ENCODE results near the gene STX18. TPM values are rescaled to one million over a fixed set of nuclear protein-coding genes. Genes with fewer than 3 reads are reported as not detected.
A peak's percentile ranks its signal among the peaks of the same experiment; 100 is the strongest.

The STX18 gene
- polyA plus RNA-seq, 1 donor from 2014 or later = 28.3 TPM

DNA sequence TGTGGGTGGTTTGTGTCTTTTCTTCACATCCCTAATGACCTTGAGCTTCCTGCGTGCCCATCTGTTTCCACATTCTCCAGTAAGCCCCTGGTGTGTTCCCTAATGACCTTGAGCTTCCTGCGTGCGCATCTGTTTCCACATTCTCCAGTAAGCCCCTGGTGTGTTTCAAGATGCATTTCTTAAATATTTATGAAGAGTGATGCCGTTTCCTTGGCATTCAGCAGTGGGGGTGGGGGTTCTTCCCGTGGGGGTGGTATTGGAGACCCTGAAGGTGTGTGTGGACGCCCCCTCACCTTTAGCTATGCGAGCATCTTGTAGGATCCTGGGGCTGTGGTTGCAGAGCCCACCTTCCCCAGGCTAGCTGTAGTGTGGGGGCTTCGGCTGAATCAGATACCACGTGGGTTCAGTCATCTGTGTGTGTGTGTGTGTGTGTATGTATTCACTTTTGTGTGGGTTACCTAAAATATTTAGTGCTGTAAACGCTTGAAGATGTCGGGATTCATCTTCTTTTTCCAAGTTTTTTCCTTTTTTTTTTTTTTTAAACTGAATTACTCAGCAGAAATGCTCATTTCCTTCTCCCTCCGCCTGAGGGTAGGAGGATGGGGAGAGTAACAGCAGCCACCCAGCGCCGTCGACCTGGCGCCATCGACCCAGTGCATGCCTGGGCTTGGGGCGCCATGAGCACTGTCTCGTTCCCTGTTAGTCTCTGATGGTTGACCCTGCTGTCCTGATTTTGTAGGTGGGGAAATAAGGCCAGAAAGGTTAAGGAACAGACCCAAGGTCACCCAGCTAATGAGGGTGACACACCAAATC, 145.0 kb downstream of the STX18 start:
- Mint-ChIP-seq H3K36me3 (no peaks in the 10 kb centered on the region), H3K9me3 (peaks cover 2 to 10% (median 8%) of the 10 kb centered on the region in 3 donors), H3K27me3 (peaks cover 19% of the 10 kb centered on the region), H3K4me3 (peak overlapping the region in 3 of 4 donors; percentile 12 to 68 (median 47)), H3K27ac (no peak overlapping the region), H3K4me1 (peaks cover 0 to 5% (median 3%) of the 10 kb centered on the region in 3 donors)

- H3K4me3 Mint-ChIP-seq = peak overlapping the region in 3 of 4 donors; percentile 54 to 85 (median 68)
- peaks cover 22% of the 10 kb centered on the region for H3K27me3 Mint-ChIP-seq
- H3K27ac Mint-ChIP-seq = no peak overlapping the region
- H3K9me3 Mint-ChIP-seq = peaks cover 2 to 10% (median 8%) of the 10 kb centered on the region in 3 donors
- peaks cover 0 to 5% (median 3%) of the 10 kb centered on the region in 3 donors for H3K4me1 Mint-ChIP-seq
- no peaks in the 10 kb centered on the region for H3K36me3 Mint-ChIP-seq
These were observed 145.8 kb downstream of the STX18 start for GRCh38 chr4:4395849-4396627.

DNA sequence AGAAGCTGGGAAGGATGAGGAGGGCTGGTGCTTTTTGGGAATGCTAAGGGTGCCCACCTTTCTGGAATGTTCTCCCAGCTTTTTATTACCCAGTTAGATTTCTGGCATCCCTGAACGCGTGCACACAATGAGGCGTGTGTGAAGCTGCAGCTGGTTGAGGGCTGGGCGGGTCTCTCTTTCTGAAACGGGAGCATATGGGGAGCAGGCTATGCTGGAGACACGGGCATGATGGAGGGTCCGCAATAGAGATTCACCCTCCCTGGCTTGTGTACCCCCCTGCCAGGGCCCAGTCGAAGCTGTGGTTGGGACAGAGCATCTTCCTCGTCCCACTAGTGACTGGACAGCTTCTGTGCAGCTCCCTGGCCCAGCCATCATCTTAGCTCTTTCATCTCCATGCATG, 146.5 kb downstream of the STX18 start:
- Mint-ChIP-seq H3K27ac (no peak overlapping the region), H3K27me3 (peaks cover 24% of the 10 kb centered on the region), H3K9me3 (peaks cover 2 to 10% (median 5%) of the 10 kb centered on the region in 3 donors), H3K36me3 (no peaks in the 10 kb centered on the region), H3K4me1 (peaks cover 0 to 5% (median 3%) of the 10 kb centered on the region in 3 donors), H3K4me3 (no peak overlapping the region)

- no peaks in the 10 kb centered on the region for H3K36me3 Mint-ChIP-seq
- peak overlapping the region in 1 of 4 donors; percentile 53 for H3K4me3 Mint-ChIP-seq
- H3K27me3 Mint-ChIP-seq = peaks cover 20% of the 10 kb centered on the region
- H3K27ac Mint-ChIP-seq = no peak overlapping the region
- H3K9me3 Mint-ChIP-seq = peaks cover 0 to 10% (median 0%) of the 10 kb centered on the region in 3 donors
- H3K4me1 Mint-ChIP-seq = peaks cover 0 to 5% (median 3%) of the 10 kb centered on the region in 3 donors
These were observed 147.2 kb downstream of the STX18 start for GRCh38 chr4:4394644-4395043.

DNA sequence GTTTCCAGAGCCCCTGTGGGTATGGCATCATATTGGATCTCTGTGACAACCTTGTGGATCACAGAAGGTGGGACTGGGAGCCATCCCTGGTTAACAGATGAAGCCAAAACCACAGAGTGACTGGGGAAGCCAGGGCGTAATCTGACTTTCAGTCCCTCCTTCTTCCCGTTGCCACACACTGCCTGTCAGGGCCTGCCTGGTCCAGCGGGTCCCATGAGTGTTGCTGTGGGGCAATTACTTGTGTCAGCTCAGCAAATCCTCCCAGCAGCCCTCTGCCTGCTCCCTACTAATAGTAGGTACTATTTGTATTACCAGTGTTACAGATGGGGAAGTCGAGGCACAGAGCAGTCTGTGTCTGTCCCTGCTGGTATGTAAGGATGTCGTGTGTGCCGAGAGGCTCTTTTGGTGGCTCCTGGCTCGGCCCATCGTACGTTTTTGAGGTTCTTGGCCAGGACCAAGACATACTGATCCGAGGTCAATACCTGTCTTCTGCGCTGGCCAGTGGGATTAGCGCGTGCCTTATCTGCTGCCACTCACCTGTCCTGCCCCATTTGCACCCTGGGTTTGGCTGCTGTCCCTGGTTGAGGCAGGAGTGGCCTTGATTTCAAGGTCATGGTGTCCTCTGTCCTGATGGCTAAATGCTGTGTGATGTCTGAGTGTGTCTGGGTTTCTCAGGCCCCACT, 149.2 kb downstream of the STX18 start:
- no peak overlapping the region for H3K27ac Mint-ChIP-seq
- H3K4me3 Mint-ChIP-seq = no peak overlapping the region
- H3K4me1 Mint-ChIP-seq = peaks cover 7 to 10% (median 8%) of the 10 kb centered on the region in 3 donors
- H3K36me3 Mint-ChIP-seq = no peaks in the 10 kb centered on the region
- peaks cover 33% of the 10 kb centered on the region for H3K27me3 Mint-ChIP-seq
- peaks cover 0 to 1% (median 0%) of the 10 kb centered on the region in 3 donors for H3K9me3 Mint-ChIP-seq

DNA sequence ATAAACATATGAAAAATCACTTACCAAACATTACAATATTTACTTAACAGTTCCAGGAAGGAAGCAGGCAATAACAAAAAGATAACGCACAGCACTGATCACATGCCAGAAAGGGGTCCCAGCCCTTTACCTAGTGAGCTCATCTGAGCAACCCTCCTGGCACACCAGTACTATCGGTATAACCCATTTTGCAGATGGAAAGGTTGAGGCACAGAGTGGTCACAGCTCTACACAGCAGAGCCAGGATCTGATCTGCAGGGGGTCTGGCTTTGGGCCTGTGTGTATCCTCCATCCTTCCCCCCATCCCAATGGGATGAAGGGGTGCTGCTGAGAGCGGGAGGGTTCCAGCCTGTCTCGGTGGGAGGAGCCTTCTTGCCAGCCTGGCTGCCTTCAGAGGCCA, 150.0 kb downstream of the STX18 start:
- Mint-ChIP-seq H3K4me1 (peaks cover 7 to 10% (median 8%) of the 10 kb centered on the region in 3 donors), H3K27me3 (peaks cover 34% of the 10 kb centered on the region), H3K9me3 (peaks cover 0 to 1% (median 0%) of the 10 kb centered on the region in 3 donors), H3K36me3 (no peaks in the 10 kb centered on the region), H3K4me3 (no peak overlapping the region), H3K27ac (no peak overlapping the region)

GRCh38 chr4:4390515-4391240, 151.2 kb downstream of the STX18 start:
- H3K27ac Mint-ChIP-seq = no peak overlapping the region
- peaks cover 39% of the 10 kb centered on the region for H3K27me3 Mint-ChIP-seq
- H3K4me1 Mint-ChIP-seq = peaks cover 6 to 10% (median 7%) of the 10 kb centered on the region in 3 donors
- no peaks in the 10 kb centered on the region for H3K36me3 Mint-ChIP-seq
- no peaks in the 10 kb centered on the region for H3K9me3 Mint-ChIP-seq
- H3K4me3 Mint-ChIP-seq = peak overlapping the region in 1 of 4 donors; percentile 10

DNA sequence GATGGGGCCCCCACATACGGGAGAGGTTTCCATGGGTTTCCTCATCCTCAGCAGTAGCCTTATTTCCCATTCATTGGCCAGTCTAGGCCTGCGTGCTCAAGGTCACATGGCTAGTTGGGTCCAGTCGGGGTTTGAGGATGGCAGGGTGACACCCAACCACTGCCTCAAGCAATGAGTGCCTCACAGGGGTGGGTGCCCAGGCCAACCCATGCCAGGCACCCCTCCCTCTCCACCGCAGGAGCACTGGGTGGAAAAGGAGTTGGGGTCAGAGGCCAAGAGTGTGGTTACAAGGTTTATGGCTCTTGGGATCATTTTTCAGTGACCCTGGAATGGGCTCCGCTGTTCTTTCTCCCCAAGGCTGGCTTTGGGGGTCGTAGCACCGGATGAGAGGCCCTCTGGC, 151.8 kb downstream of the STX18 start:
- no peaks in the 10 kb centered on the region for H3K36me3 Mint-ChIP-seq
- no peak overlapping the region for H3K4me3 Mint-ChIP-seq
- no peaks in the 10 kb centered on the region for H3K9me3 Mint-ChIP-seq
- H3K27ac Mint-ChIP-seq = no peak overlapping the region
- H3K27me3 Mint-ChIP-seq = peaks cover 44% of the 10 kb centered on the region
- peaks cover 5 to 8% (median 7%) of the 10 kb centered on the region in 3 donors for H3K4me1 Mint-ChIP-seq

DNA sequence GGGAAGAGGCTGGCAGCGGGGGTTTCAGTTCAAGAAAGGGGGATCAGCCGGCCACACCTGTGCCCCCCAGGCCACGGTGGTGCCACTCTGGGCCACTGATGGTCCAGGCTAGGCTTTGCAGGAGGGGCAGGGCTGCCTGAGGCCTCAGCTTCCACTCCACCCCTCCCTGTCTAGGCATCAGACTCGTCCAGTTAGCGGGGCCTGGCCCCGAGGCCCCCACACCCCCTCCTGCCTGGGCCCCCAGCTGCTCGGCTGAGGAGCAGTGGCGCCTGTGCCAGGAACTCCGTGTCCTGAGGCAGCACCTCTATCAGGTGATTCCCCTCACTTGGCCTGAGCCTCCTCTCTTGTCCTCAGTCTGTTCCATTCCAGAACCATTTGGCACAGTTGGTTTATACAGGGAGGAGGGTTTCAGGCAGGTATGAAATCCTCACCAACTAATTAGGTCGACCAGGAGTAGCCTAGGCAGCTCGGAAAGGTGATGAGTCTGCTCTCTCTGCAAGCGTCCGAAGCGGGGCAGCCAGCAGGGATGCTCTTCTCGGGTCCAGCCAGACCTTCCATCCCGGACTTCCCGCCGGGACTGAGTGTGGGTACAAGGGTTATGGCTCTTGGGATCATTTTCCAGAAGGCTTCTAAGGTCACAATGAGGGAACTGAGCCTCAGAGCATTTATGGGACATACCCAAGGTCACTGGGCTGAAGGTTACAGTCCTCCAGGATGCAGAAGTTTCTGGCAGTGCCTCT, 152.8 kb downstream of the STX18 start:
- H3K27ac Mint-ChIP-seq = no peak overlapping the region
- peaks cover 5 to 9% (median 8%) of the 10 kb centered on the region in 3 donors for H3K4me1 Mint-ChIP-seq
- H3K36me3 Mint-ChIP-seq = no peaks in the 10 kb centered on the region
- H3K27me3 Mint-ChIP-seq = peaks cover 53% of the 10 kb centered on the region
- H3K9me3 Mint-ChIP-seq = no peaks in the 10 kb centered on the region
- no peak overlapping the region for H3K4me3 Mint-ChIP-seq

GRCh38 chr4:4388311-4388790, 153.5 kb downstream of the STX18 start:
- no peaks in the 10 kb centered on the region for H3K36me3 Mint-ChIP-seq
- peak overlapping the region in 1 of 3 donors; percentile 16 for H3K27ac Mint-ChIP-seq
- H3K4me3 Mint-ChIP-seq = peak overlapping the region; percentile 62 to 85 (median 76)
- H3K9me3 Mint-ChIP-seq = no peaks in the 10 kb centered on the region
- peaks cover 5 to 9% (median 8%) of the 10 kb centered on the region in 3 donors for H3K4me1 Mint-ChIP-seq
- peaks cover 49% of the 10 kb centered on the region for H3K27me3 Mint-ChIP-seq

DNA sequence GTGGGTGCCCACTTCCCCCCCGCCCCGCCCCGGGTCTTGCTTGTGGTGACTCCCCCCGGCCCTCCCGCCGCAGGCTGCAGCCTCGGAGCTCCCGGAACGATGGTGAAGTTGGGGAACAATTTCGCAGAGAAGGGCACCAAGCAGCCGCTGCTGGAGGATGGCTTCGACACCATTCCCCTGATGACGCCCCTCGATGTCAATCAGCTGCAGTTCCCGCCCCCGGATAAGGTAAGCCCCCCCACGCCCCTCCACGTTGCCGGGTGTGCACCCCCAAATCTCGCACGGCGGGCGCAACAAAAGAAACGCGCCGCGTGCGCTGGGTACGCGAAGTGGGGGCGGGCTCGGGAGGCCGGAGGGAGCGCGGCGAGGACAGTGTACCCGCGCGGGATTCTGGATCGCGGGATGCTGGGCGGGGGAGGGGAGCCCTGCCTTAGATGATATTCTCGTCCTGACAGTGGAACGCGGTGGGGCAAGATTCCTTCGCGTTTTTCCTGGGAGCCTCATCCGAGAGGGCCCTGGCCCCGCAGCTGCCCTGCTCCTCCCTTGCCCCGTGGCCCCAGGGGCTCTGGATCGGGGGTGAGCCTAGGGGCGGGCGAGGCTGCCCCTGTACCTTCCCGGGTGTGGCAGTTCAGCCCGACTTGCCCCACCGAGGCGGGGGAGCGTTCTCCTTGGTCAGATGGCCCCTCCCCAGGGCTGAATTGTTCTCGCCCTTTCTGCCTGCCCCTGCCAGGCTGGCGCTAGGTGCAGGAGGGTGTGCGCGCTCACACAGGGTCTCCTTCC, 154.1 kb downstream of the STX18 start:
- H3K4me1 Mint-ChIP-seq = peaks cover 5 to 9% (median 8%) of the 10 kb centered on the region in 3 donors

GRCh38 chr4:4386736-4387392, 155.0 kb downstream of the STX18 start, which contains the start of gene NSG1:
Gene NSG1, plus strand, starts transcription at chr4:4387102. Its CDS starts 528 bp downstream, at chr4:4387630.
- H3K9me3 Mint-ChIP-seq = no peaks in the 10 kb centered on the region
- H3K4me3 Mint-ChIP-seq = peak within 1 kb of the TSS in 3 of 4 donors; percentile 63 to 90 (median 86)
- H3K27ac Mint-ChIP-seq = no peak within 1 kb of the TSS
- H3K4me1 Mint-ChIP-seq = peaks cover 5 to 11% (median 8%) of the 10 kb centered on the region in 3 donors
- no peaks in the 10 kb centered on the region for H3K36me3 Mint-ChIP-seq
- H3K27me3 Mint-ChIP-seq = peaks cover 48% of the 10 kb centered on the region

More for the DNA sequence above, 154.1 kb downstream of the STX18 start:
- H3K27me3 Mint-ChIP-seq = peaks cover 49% of the 10 kb centered on the region
- peak overlapping the region; percentile 62 to 85 (median 76) for H3K4me3 Mint-ChIP-seq
- no peaks in the 10 kb centered on the region for H3K36me3 Mint-ChIP-seq
- H3K9me3 Mint-ChIP-seq = no peaks in the 10 kb centered on the region
- H3K27ac Mint-ChIP-seq = peak overlapping the region in 1 of 3 donors; percentile 16
